Bronchial epithelial cell (primary cell): ENCODE data around the gene PTRHD1. TPM values are rescaled to one million over a fixed set of nuclear protein-coding genes. Genes with fewer than 3 reads are reported as not detected.

ENCODE experiments used
- DNase-seq: peaks from one replicate; pipeline ENCODE4 v3.0.0-alpha.2; 2010; ENCODE audit warnings: low read depth
- FAIRE-seq: peaks from 2 replicates; lab custom pipeline; 2011; peaks lifted over from hg19 to GRCh38; lab: Jason Lieb, UNC
- H3K27me3 ChIP-seq: 2 replicates; pipeline ENCODE4 v1.5.1; 2011; ENCODE audit warnings: low read length; ENCODE audit not compliant: control insufficient read depth, insufficient read depth
- H3K36me3 ChIP-seq: 2 replicates; pipeline ENCODE4 v1.5.1; 2011; ENCODE audit warnings: low read length; ENCODE audit not compliant: control insufficient read depth, insufficient read depth
- H3K4me3 ChIP-seq: 2 replicates; pipeline ENCODE4 v1.5.1; 2011; ENCODE audit warnings: mild to moderate bottlenecking, low read depth, low read length, control low read depth
- total RNA-seq: library from RNA; depleted of rRNA; stranded (reverse); fragments of >200 nt; gene quantifications from 2 replicates; pipeline ENCODE4 v1.2.1, GENCODE V29; 2014
- TF ChIP-seq, protein P1 (sequence below): IDR thresholded peaks from 2 replicates; pipeline ENCODE4 v1.5.1; 2011; ENCODE audit warnings: mild to moderate bottlenecking, moderate library complexity, low read length, control low read depth, inconsistent platforms; ENCODE audit not compliant: insufficient read depth, severe bottlenecking

The PTRHD1 gene
- total RNA-seq, 1 donor from 2014 or later = 11.8 TPM

DNA sequence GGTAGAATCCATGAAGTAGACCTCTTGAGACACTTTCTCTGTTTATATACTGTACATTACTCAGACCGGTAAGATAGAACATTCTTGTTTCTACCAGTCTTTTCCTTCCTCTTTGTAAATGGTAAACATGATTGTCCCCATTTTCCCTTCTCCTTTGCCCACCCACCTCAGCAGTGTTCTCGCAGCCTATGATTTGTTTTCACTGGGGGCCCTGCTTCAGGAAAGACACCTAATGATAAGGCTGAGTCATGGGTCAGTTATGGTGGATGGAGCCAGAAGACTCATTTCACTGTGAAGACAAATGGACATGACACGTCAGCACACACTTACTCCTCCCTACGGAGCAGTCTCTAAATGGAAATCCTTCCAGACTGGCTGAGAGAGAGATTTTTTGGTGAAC lies 23.7 kb upstream of the PTRHD1 start:
- peaks cover 17% of the 10 kb centered on the region for H3K36me3 ChIP-seq
- H3K27me3 ChIP-seq = no peaks in the 10 kb centered on the region
- TF ChIP-seq, protein P1, sequence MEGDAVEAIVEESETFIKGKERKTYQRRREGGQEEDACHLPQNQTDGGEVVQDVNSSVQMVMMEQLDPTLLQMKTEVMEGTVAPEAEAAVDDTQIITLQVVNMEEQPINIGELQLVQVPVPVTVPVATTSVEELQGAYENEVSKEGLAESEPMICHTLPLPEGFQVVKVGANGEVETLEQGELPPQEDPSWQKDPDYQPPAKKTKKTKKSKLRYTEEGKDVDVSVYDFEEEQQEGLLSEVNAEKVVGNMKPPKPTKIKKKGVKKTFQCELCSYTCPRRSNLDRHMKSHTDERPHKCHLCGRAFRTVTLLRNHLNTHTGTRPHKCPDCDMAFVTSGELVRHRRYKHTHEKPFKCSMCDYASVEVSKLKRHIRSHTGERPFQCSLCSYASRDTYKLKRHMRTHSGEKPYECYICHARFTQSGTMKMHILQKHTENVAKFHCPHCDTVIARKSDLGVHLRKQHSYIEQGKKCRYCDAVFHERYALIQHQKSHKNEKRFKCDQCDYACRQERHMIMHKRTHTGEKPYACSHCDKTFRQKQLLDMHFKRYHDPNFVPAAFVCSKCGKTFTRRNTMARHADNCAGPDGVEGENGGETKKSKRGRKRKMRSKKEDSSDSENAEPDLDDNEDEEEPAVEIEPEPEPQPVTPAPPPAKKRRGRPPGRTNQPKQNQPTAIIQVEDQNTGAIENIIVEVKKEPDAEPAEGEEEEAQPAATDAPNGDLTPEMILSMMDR = no peak
- no peak for DNase-seq
- no peak overlapping the region for H3K4me3 ChIP-seq
- no peak for FAIRE-seq

DNA sequence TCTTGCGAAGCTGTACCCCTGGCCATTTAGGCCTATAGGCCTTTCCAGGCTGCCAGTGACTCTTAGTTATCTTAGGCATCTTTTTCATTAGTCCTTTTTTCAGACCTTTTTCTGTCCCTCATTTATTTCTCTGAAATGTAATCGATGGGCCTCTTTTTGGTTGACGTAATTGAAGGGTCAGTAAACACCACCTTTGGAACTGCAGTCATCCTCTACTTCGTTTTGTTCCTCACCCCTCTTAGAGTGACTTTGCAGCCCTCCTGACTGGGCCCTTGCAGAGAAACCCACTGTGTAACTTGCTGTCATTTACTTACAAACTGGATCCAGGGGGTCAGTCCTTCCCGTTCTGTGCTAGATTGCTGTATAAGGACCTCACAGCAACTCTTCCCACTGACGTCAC lies 23.2 kb upstream of the PTRHD1 start:
- DNase-seq = no peak
- TF ChIP-seq, protein P1 = no peak
- Histone ChIP-seq H3K36me3 (peaks cover 17% of the 10 kb centered on the region), H3K4me3 (no peak overlapping the region), H3K27me3 (no peaks in the 10 kb centered on the region)
- no peak for FAIRE-seq

DNA sequence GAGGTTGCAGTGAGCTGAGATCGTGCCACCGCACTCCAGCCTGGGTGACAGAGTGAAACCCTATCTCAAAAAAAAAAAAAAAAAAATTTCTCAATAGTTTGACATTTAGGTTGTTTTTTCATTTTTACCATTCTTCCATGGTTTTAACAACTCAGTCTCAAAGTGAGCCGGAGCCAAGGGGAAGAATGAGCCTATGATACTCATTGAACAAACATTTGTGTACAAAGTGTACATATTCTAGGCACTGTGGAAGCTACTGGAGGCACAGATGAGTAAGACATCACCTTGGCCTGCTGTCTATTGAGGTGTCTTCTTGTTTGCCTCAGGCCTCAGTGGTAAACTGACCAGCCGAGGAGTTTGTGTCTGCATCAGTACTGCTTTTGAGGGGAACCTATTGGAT lies 22.0 kb upstream of the PTRHD1 start:
- TF ChIP-seq, protein P1 = no peak
- DNase-seq (no peak), FAIRE-seq (no peak)
- H3K27me3 ChIP-seq = no peaks in the 10 kb centered on the region
- H3K4me3 ChIP-seq = no peak overlapping the region
- H3K36me3 ChIP-seq = peaks cover 8% of the 10 kb centered on the region

DNA sequence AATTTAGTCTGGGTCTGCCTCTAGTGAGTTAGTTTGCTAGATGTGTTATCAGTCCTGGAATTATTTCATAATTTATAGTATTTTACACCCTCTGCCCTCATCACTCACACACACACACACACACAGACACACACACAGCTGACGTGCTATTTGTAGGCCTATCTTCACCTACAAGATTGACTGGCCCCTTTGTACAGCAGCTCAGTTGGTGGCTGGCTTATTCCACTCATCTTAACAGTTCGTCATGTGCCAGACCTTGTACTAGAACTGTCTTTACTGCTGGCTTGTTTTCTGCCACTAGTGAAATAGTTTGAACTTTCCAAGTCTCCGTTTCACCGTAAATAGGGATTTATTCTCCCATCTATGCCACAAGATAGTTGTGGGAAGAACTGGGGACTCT lies 21.3 kb upstream of the PTRHD1 start:
- peaks cover 4% of the 10 kb centered on the region for H3K36me3 ChIP-seq
- no peaks in the 10 kb centered on the region for H3K27me3 ChIP-seq
- no peak for FAIRE-seq
- DNase-seq = no peak
- no peak overlapping the region for H3K4me3 ChIP-seq
- TF ChIP-seq, protein P1 = no peak

DNA sequence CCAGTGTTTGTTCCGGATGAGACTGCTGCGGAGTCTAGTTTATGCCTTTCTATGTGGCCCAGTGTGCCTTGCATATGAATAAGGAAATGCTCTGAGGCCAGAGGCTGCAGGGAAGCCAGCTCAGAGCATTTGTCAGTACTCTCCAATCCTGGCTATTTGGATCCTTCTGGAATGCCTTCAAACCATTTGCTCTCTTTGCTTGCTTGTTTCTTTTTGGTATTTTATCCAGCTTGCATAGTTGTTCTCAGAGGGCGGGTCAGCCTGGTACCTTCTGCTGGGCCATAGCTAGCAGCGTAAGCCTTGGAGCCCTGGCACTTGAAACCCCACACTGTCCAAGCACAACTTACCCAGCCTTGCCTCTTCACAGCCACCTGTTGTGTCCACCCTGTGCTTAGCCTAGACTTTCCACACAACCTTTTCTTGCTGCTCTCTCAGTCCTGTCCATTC lies 20.5 kb upstream of the PTRHD1 start:
- no peak for DNase-seq
- Histone ChIP-seq H3K36me3 (peaks cover under 1% of the 10 kb centered on the region), H3K27me3 (no peaks in the 10 kb centered on the region), H3K4me3 (no peak overlapping the region)
- no peak for FAIRE-seq
- TF ChIP-seq, protein P1 = no peak

DNA sequence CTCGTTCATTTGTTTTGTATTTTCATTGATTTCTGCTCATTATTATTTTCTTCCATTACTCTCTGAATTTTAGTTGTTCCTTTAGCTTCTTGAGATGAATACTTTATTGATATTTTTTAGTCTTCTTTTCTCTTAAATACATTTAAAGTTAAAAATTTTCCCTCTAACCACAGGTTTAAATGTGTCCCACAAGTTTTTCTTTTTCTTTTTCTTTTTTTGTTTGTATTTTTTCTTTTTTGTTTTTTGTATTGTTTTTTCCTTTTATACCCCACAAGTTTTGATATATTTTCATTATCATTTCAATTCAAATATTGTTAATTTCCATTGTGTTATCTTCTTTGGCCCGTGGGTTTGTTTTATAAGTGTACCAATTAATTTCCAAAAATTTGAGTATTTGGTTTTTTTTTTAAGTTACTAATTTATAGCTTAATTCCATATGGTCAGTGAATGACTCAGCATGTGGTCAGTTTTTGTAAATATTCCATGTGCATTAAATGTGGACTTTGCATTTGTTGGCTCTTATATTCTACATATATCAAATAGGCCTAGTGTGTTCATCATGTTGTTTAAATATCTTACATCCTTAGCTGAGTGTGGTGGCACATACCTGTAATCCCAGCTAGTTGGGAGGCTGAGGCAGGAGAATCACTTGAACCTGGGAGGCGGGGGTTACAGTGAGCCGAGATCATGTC lies 16.3 kb upstream of the PTRHD1 start:
- FAIRE-seq = no peak
- no peak for DNase-seq
- TF ChIP-seq, protein P1 = no peak
- Histone ChIP-seq H3K27me3 (no peaks in the 10 kb centered on the region), H3K4me3 (no peak overlapping the region), H3K36me3 (no peaks in the 10 kb centered on the region)
